ENCODE results near the gene TACC2. TPM values are rescaled to one million over a fixed set of nuclear protein-coding genes. Genes with fewer than 3 reads are reported as not detected.
A peak's percentile ranks its signal among the peaks of the same experiment; 100 is the strongest.

The TACC2 gene
- total RNA-seq, 1 donor from 2014 or later, result 22.0 TPM

GRCh38 chr10:122230222-122230621, 241.3 kb downstream of the TACC2 start:
- no peaks in the 10 kb centered on the region for H3K4me1 ChIP-seq (ENCODE audit: insufficient read depth, low read length)
- DNase-seq (ENCODE audit: low read depth) (no peak), FAIRE-seq (no peak)
- H3K79me2 ChIP-seq (ENCODE audit: insufficient read depth, low read length), result no peaks in the 10 kb centered on the region
- no peak overlapping the region for H2AFZ ChIP-seq (ENCODE audit: low read depth, low read length)
- H3K36me3 ChIP-seq (ENCODE audit: insufficient read depth, low read length), result peaks cover 29% of the 10 kb centered on the region
- H3K4me1 Mint-ChIP-seq (ENCODE audit: low read depth, unreplicated experiment), result no peaks in the 10 kb centered on the region
- peaks cover 10% of the 10 kb centered on the region for H3K36me3 Mint-ChIP-seq (ENCODE audit: low read depth, unreplicated experiment)
- H3K4me2 ChIP-seq (ENCODE audit: low read length), result no peak overlapping the region
- no peak for TF ChIP-seq EZH2 (IDR thresholded peaks at IDR 0.05; ENCODE audit: insufficient read depth, low read length)
- TF ChIP-seq, protein P1, sequence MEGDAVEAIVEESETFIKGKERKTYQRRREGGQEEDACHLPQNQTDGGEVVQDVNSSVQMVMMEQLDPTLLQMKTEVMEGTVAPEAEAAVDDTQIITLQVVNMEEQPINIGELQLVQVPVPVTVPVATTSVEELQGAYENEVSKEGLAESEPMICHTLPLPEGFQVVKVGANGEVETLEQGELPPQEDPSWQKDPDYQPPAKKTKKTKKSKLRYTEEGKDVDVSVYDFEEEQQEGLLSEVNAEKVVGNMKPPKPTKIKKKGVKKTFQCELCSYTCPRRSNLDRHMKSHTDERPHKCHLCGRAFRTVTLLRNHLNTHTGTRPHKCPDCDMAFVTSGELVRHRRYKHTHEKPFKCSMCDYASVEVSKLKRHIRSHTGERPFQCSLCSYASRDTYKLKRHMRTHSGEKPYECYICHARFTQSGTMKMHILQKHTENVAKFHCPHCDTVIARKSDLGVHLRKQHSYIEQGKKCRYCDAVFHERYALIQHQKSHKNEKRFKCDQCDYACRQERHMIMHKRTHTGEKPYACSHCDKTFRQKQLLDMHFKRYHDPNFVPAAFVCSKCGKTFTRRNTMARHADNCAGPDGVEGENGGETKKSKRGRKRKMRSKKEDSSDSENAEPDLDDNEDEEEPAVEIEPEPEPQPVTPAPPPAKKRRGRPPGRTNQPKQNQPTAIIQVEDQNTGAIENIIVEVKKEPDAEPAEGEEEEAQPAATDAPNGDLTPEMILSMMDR (IDR thresholded peaks at IDR 0.05; ENCODE audit: insufficient read depth, low read depth, low read length), result no peak
- no peaks in the 10 kb centered on the region for H4K20me1 ChIP-seq (ENCODE audit: insufficient read depth, low read length)
- H3K4me3 ChIP-seq (ENCODE audit: insufficient read depth, low read depth, low read length), result no peak overlapping the region
- H3K9me3 ChIP-seq (ENCODE audit: insufficient read depth, low read depth, low read length), result no peaks in the 10 kb centered on the region
- no peak overlapping the region for H3K27ac ChIP-seq (ENCODE audit: low read depth, low read length)
- no peaks in the 10 kb centered on the region for H3K27me3 ChIP-seq (ENCODE audit: insufficient read depth, low read length)
- H3K27me3 Mint-ChIP-seq (ENCODE audit: low read depth, unreplicated experiment), result no peaks in the 10 kb centered on the region
- no peak overlapping the region for H3K27ac Mint-ChIP-seq (ENCODE audit: unreplicated experiment)
- H3K9me3 Mint-ChIP-seq (ENCODE audit: unreplicated experiment), result no peaks in the 10 kb centered on the region
- no peak overlapping the region for H3K9ac ChIP-seq (ENCODE audit: low read length)
- H3K4me3 Mint-ChIP-seq (ENCODE audit: unreplicated experiment), result no peak overlapping the region

- peaks cover 15% of the 10 kb centered on the region for H3K36me3 Mint-ChIP-seq (ENCODE audit: low read depth, unreplicated experiment)
- H3K4me1 ChIP-seq (ENCODE audit: insufficient read depth, low read length), result no peaks in the 10 kb centered on the region
- H3K4me3 ChIP-seq (ENCODE audit: insufficient read depth, low read depth, low read length), result no peak overlapping the region
- H3K9me3 Mint-ChIP-seq (ENCODE audit: unreplicated experiment), result no peaks in the 10 kb centered on the region
- DNase-seq (ENCODE audit: low read depth), result peak; percentile 27
- no peaks in the 10 kb centered on the region for H3K4me1 Mint-ChIP-seq (ENCODE audit: low read depth, unreplicated experiment)
- H2AFZ ChIP-seq (ENCODE audit: low read depth, low read length), result no peak overlapping the region
- no peaks in the 10 kb centered on the region for H3K9me3 ChIP-seq (ENCODE audit: insufficient read depth, low read depth, low read length)
- H3K27me3 Mint-ChIP-seq (ENCODE audit: low read depth, unreplicated experiment), result no peaks in the 10 kb centered on the region
- no peak overlapping the region for H3K4me3 Mint-ChIP-seq (ENCODE audit: unreplicated experiment)
- peaks cover 28% of the 10 kb centered on the region for H3K36me3 ChIP-seq (ENCODE audit: insufficient read depth, low read length)
- H3K4me2 ChIP-seq (ENCODE audit: low read length), result no peak overlapping the region
- FAIRE-seq, result no peak
- H3K79me2 ChIP-seq (ENCODE audit: insufficient read depth, low read length), result no peaks in the 10 kb centered on the region
- no peaks in the 10 kb centered on the region for H4K20me1 ChIP-seq (ENCODE audit: insufficient read depth, low read length)
- H3K9ac ChIP-seq (ENCODE audit: low read length), result no peak overlapping the region
- no peak overlapping the region for H3K27ac Mint-ChIP-seq (ENCODE audit: unreplicated experiment)
- no peak for TF ChIP-seq EZH2 (IDR thresholded peaks at IDR 0.05; ENCODE audit: insufficient read depth, low read length)
- TF ChIP-seq, protein P1 (IDR thresholded peaks at IDR 0.05; ENCODE audit: insufficient read depth, low read depth, low read length), result no peak
- H3K27me3 ChIP-seq (ENCODE audit: insufficient read depth, low read length), result no peaks in the 10 kb centered on the region
- no peak overlapping the region for H3K27ac ChIP-seq (ENCODE audit: low read depth, low read length)
Observed at GRCh38 chr10:122232769-122233168, 243.8 kb downstream of the TACC2 start.

DNA sequence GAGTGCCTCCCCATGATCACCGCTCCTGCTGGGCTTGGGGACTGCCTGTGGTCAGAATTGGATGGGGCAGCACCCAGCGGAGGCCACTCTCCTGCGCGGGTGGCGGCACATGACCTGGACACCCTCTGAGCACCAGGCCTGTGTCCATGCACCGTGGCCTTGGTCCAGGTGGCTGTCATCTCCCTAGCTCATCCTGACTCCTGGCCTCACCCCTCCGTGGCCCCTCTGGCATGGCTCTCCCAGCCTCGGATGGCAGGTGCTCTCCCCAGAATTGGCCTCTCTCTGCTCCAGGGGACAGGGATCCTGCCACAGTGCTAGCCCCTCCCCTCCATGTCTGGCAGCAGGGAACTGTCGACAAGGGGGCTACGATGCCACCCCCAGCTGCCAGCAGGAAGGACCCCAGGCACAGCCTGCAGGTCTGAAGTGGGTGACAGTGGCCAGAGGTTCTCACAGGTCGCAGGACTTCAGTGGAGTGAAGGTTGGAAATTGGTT, 244.9 kb downstream of the TACC2 start:
- TF ChIP-seq, protein P1 (IDR thresholded peaks at IDR 0.05; ENCODE audit: insufficient read depth, low read depth, low read length), result no peak
- no peak for TF ChIP-seq EZH2 (IDR thresholded peaks at IDR 0.05; ENCODE audit: insufficient read depth, low read length)
- H3K27ac Mint-ChIP-seq (ENCODE audit: unreplicated experiment), result no peak overlapping the region
- no peak overlapping the region for H3K9ac ChIP-seq (ENCODE audit: low read length)
- no peaks in the 10 kb centered on the region for H3K79me2 ChIP-seq (ENCODE audit: insufficient read depth, low read length)
- no peak overlapping the region for H2AFZ ChIP-seq (ENCODE audit: low read depth, low read length)
- no peak overlapping the region for H3K4me2 ChIP-seq (ENCODE audit: low read length)
- DNase-seq (ENCODE audit: low read depth), result no peak
- H3K4me3 Mint-ChIP-seq (ENCODE audit: unreplicated experiment), result no peak overlapping the region
- no peak overlapping the region for H3K27ac ChIP-seq (ENCODE audit: low read depth, low read length)
- H3K4me1 Mint-ChIP-seq (ENCODE audit: low read depth, unreplicated experiment), result no peaks in the 10 kb centered on the region
- H4K20me1 ChIP-seq (ENCODE audit: insufficient read depth, low read length), result no peaks in the 10 kb centered on the region
- FAIRE-seq, result no peak
- H3K4me1 ChIP-seq (ENCODE audit: insufficient read depth, low read length), result no peaks in the 10 kb centered on the region
- no peak overlapping the region for H3K4me3 ChIP-seq (ENCODE audit: insufficient read depth, low read depth, low read length)
- H3K27me3 ChIP-seq (ENCODE audit: insufficient read depth, low read length), result no peaks in the 10 kb centered on the region
- H3K36me3 Mint-ChIP-seq (ENCODE audit: low read depth, unreplicated experiment), result peaks cover 13% of the 10 kb centered on the region
- H3K9me3 ChIP-seq (ENCODE audit: insufficient read depth, low read depth, low read length), result no peaks in the 10 kb centered on the region
- no peaks in the 10 kb centered on the region for H3K9me3 Mint-ChIP-seq (ENCODE audit: unreplicated experiment)
- H3K36me3 ChIP-seq (ENCODE audit: insufficient read depth, low read length), result peaks cover 20% of the 10 kb centered on the region
- H3K27me3 Mint-ChIP-seq (ENCODE audit: low read depth, unreplicated experiment), result no peaks in the 10 kb centered on the region

All from astrocyte (in vitro differentiated cells and primary cell).